D721Med (cell line): ENCODE data around the gene UBR7.
"Not testable (repeated sequence)": the region's sequence is repeated elsewhere in the genome, so short reads cannot be mapped to it uniquely, and the experiment has no call there.

ENCODE experiments used
- DNase-seq: peaks from one replicate; pipeline ENCODE4 v3.0.0; 2011; ENCODE audit warnings: low spot score; ENCODE audit not compliant: insufficient read length
- FAIRE-seq: peaks from 2 replicates; lab custom pipeline; 2011; peaks lifted over from hg19 to GRCh38; lab: Jason Lieb, UNC
- TF ChIP-seq, protein P1 (sequence below): IDR thresholded peaks from 2 replicates; pipeline ENCODE4 v1.5.1; 2012; ENCODE audit warnings: mild to moderate bottlenecking, control low read depth; ENCODE audit not compliant: insufficient read depth; ENCODE audit errors: missing control alignments

UBR7 gene

DNA sequence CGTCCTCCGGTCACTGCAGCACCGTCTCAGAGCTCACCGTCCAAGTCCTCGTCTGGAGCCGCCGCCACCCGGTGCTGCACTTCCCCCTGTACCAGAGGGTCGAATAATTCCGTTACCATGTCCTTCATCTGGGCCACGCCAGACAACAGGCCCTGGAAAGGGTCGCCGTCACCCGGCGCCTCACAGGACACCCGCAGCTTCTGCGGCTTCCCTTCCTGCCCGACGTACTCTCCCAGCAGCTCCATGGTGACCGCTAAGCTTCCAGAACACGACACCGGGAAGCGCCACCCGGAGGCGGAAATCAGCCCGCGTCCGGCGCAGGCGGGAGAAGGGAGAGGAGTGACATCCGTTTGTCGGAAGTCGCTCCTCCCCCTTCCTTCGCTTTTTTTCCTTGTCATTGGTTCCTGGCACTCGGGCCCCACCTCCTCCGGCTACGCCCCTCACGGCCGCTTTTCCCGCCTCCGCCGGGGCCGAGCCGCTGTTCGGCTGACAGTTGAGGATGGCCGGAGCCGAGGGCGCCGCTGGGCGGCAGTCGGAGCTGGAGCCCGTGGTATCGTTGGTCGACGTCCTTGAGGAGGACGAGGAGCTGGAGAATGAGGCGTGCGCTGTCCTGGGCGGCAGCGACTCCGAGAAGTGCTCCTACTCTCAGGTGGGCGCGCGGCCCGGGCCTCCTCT lies at the start of gene UBR7, which contains the start of gene GON7:
Gene UBR7 (plus strand): TSS at position 464 of the 675 bp plus-strand sequence. CDS start 36 bp downstream, at position 500.
Gene GON7 (minus strand): TSS at position 273 of the 675 bp plus-strand sequence. CDS start 28 bp downstream, at position 245.
- TF ChIP-seq, protein P1, sequence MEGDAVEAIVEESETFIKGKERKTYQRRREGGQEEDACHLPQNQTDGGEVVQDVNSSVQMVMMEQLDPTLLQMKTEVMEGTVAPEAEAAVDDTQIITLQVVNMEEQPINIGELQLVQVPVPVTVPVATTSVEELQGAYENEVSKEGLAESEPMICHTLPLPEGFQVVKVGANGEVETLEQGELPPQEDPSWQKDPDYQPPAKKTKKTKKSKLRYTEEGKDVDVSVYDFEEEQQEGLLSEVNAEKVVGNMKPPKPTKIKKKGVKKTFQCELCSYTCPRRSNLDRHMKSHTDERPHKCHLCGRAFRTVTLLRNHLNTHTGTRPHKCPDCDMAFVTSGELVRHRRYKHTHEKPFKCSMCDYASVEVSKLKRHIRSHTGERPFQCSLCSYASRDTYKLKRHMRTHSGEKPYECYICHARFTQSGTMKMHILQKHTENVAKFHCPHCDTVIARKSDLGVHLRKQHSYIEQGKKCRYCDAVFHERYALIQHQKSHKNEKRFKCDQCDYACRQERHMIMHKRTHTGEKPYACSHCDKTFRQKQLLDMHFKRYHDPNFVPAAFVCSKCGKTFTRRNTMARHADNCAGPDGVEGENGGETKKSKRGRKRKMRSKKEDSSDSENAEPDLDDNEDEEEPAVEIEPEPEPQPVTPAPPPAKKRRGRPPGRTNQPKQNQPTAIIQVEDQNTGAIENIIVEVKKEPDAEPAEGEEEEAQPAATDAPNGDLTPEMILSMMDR, result peak; percentile 23
- DNase-seq, result peak; percentile 75
- FAIRE-seq, result no peak

GRCh38 chr14:93158349-93158748 lies 48.7 kb upstream of the UBR7 start:
- not testable (repeated sequence) for FAIRE-seq

GRCh38 chr14:93159625-93160352 lies 47.3 kb upstream of the UBR7 start:
- FAIRE-seq, DNase-seq: not testable (repeated sequence)

More at GRCh38 chr14:93158349-93158748, 48.7 kb upstream of the UBR7 start:
- not testable (repeated sequence) for DNase-seq

DNA sequence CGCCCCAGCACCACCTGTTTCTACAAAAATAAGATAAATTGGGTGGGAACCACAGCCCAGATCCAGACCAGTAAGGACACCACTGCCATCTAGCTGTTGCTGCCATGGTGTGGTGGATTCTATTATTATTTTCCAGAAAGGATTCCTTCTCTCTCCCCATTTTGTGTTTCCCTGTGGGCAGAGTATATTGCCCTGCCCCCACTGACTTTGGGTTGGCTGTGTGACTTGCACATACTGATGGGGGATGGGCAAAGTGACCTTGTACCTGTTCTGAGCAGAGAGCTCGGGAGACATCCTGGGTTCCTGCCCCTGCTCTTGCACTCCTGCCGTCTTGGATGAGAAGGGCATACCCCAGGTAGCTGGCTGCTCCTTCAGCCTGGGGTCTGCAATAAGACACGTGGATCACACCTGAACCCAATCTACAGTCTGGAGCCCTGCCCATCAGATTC lies 46.7 kb upstream of the UBR7 start:
- TF ChIP-seq, protein P1, result peak; percentile 36
- FAIRE-seq, result no peak
- DNase-seq, result no peak

GRCh38 chr14:93161411-93161940 lies 45.6 kb upstream of the UBR7 start:
- FAIRE-seq, result no peak
- TF ChIP-seq, protein P1, result no peak
- DNase-seq, result no peak

- no peak for DNase-seq
- TF ChIP-seq, protein P1, result no peak
- no peak for FAIRE-seq
These were observed 43.5 kb upstream of the UBR7 start for GRCh38 chr14:93163564-93163963.

- DNase-seq, FAIRE-seq: not testable (repeated sequence)
These were observed 41.5 kb upstream of the UBR7 start for GRCh38 chr14:93165271-93166265.

DNA sequence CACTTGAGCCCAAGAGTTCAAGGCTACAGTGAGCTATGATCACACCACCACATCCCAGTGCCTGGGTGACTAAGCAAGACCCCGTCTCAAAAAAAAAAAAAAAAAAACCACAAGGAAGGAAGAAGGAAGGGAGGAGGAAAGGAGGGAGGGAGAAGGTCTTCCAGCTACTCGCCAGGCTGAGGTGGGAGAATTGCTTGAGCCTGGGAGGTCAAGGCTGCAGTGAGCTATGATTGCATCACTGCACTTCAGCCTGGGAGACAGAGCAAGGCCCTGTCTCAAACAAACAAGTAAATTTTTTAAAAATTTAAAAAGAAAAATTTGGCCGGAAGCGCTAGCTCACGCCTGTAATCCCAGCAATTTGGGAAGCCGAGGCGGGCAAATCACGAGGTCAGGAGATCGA lies 38.4 kb upstream of the UBR7 start:
- FAIRE-seq, DNase-seq: not testable (repeated sequence)

DNA sequence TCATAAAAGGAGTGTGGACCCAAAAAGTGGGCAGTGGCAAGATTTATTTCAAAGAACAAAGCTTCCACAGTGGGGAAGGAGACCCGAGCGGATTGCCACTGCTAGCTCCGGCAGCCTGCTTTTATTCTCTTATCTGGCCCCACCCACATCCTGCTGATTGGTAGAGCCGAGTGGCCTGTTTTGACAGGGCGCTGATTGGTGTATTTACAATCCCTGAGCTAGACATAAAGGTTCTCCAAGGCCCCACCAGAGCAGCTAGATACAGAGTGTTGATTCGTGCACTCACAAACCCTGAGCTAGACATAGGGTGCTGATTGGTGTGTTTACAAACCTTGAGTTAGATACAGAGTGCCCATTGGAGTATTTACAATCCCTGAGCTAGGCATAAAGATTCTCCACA lies 37.4 kb upstream of the UBR7 start:
- not testable (repeated sequence) for DNase-seq, FAIRE-seq

- not testable (repeated sequence) for DNase-seq, FAIRE-seq
These were observed 36.9 kb upstream of the UBR7 start for GRCh38 chr14:93170141-93170540.
